GM12864 (cell line): Measurements from ENCODE around the gene LEMD2.

Source experiments
- DNase-seq: peaks from one replicate; pipeline ENCODE4 v3.0.0-alpha.2; 2011; ENCODE audit warnings: low read depth
- H3K4me3 ChIP-seq: 2 replicates; pipeline ENCODE4 v1.5.1; 2011; ENCODE audit warnings: mild to moderate bottlenecking, low read depth, low read length, control low read depth
- CTCF ChIP-seq: IDR thresholded peaks from 2 replicates; pipeline ENCODE4 v1.5.1; 2011; ENCODE audit warnings: low read depth, mild to moderate bottlenecking, moderate library complexity, low read length, control low read depth, inconsistent platforms; ENCODE audit errors: missing control alignments

The LEMD2 gene

GRCh38 chr6:33792981-33793380 lies 4.1 kb upstream of the LEMD2 start:
- DNase-seq: no peak
- TF ChIP-seq CTCF: no peak
- no peak overlapping the region for H3K4me3 ChIP-seq

- H3K4me3 ChIP-seq: no peak overlapping the region
- DNase-seq: no peak
- TF ChIP-seq CTCF: no peak
Observed at GRCh38 chr6:33791620-33792019, 2.7 kb upstream of the LEMD2 start.

GRCh38 chr6:33790910-33791309 lies 2.0 kb upstream of the LEMD2 start:
- no peak for DNase-seq
- no peak for TF ChIP-seq CTCF
- no peak overlapping the region for H3K4me3 ChIP-seq

GRCh38 chr6:33790379-33790778 lies 1.4 kb upstream of the LEMD2 start:
- TF ChIP-seq CTCF: no peak
- DNase-seq: no peak
- H3K4me3 ChIP-seq: no peak overlapping the region

- TF ChIP-seq CTCF: no peak
- DNase-seq: no peak
- peak overlapping the region; percentile 22 for H3K4me3 ChIP-seq
Observed at GRCh38 chr6:33789550-33789895, 593 bp upstream of the LEMD2 start.

- TF ChIP-seq CTCF: no peak
- peak; percentile 19 for DNase-seq
- H3K4me3 ChIP-seq: peak overlapping the region; percentile 78
Observed at GRCh38 chr6:33787954-33788693, 806 bp downstream of the LEMD2 start.

- no peak for TF ChIP-seq CTCF
- H3K4me3 ChIP-seq: peak overlapping the region; percentile 78
- no peak for DNase-seq
Observed at GRCh38 chr6:33787346-33787953, 1.5 kb downstream of the LEMD2 start.
